MM.1S (cell line): ENCODE results near the gene PCDHGA7.
"Not testable (repeated sequence)": the region's sequence is repeated elsewhere in the genome, so short reads cannot be mapped to it uniquely, and the experiment has no call there.

ENCODE experiments used
- DNase-seq: peaks from one replicate; pipeline ENCODE4 v3.0.0-alpha.2; 2015
- H2AFZ ChIP-seq: fragments of 300-600 bp; sonication (generic); 2 replicates; pipeline ENCODE4 v1.6.0; 2016; ENCODE audit warnings: antibody characterized with exemption, low read length
- H3F3A ChIP-seq: fragments of 300-600 bp; sonication (generic); 2 replicates; pipeline ENCODE4 v1.6.1; 2016; ENCODE audit warnings: mild to moderate bottlenecking, antibody characterized with exemption, low read length, moderate library complexity, mixed read lengths; ENCODE audit not compliant: insufficient read depth
- H3K27ac ChIP-seq: fragments of 300-600 bp; sonication (generic); 2 replicates; pipeline ENCODE4 v1.5.1; 2016; ENCODE audit warnings: mild to moderate bottlenecking, low read length
- H3K27me3 ChIP-seq: fragments of 300-600 bp; sonication (generic); replicated peaks from 2 replicates; pipeline ENCODE4 v1.6.0; 2016; ENCODE audit warnings: low read length; ENCODE audit not compliant: insufficient read depth
- H3K36me3 ChIP-seq: fragments of 300-600 bp; sonication (generic); replicated peaks from 2 replicates; pipeline ENCODE4 v1.6.1; 2016; ENCODE audit warnings: mild to moderate bottlenecking, low read length, mixed read lengths; ENCODE audit not compliant: insufficient read depth
- H3K4me1 ChIP-seq: fragments of 300-600 bp; sonication (generic); 2 replicates; pipeline ENCODE4 v1.6.1; 2016; ENCODE audit warnings: low read length, mixed read lengths
- H3K4me2 ChIP-seq: fragments of 300-600 bp; sonication (generic); 2 replicates; pipeline ENCODE4 v1.6.0; 2016; ENCODE audit warnings: low read depth, low read length
- H3K4me3 ChIP-seq: fragments of 300-600 bp; sonication (generic); 2 replicates; pipeline ENCODE4 v1.5.1; 2016; ENCODE audit warnings: low read length, mixed read lengths
- H3K79me2 ChIP-seq: fragments of 300-600 bp; sonication (generic); 2 replicates; pipeline ENCODE4 v1.6.1; 2016; ENCODE audit warnings: mixed run types, low read length, mixed read lengths
- H3K9ac ChIP-seq: fragments of 300-600 bp; sonication (generic); 2 replicates; pipeline ENCODE4 v1.6.1; 2016; ENCODE audit warnings: low read length, mixed read lengths
- H3K9me2 ChIP-seq: fragments of 300-600 bp; sonication (generic); replicated peaks from 2 replicates; pipeline ENCODE4 v1.6.1; 2016; ENCODE audit warnings: mild to moderate bottlenecking, low read length, mixed read lengths; ENCODE audit not compliant: insufficient read depth
- H3K9me3 ChIP-seq: fragments of 300-600 bp; sonication (generic); replicated peaks from 2 replicates; pipeline ENCODE4 v1.6.1; 2016; ENCODE audit warnings: mild to moderate bottlenecking, low read length, mixed read lengths; ENCODE audit not compliant: insufficient read depth
- H4K20me1 ChIP-seq: fragments of 300-600 bp; sonication (generic); 2 replicates; pipeline ENCODE4 v1.6.1; 2016; ENCODE audit warnings: mild to moderate bottlenecking, low read length, moderate library complexity, mixed read lengths; ENCODE audit not compliant: insufficient read depth
- CTCF ChIP-seq: fragments of 300-600 bp; sonication (generic); IDR thresholded peaks from 2 replicates; pipeline ENCODE4 v1.5.1; 2016; ENCODE audit warnings: antibody characterized with exemption, low read length, mixed read lengths
- EZH2 ChIP-seq: fragments of 300-600 bp; sonication (generic); optimal IDR thresholded peaks from 2 replicates; pipeline ENCODE3; 2017; ENCODE audit warnings: low read depth, mild to moderate bottlenecking, antibody characterized with exemption, low read length, mixed read lengths
- EZH2phosphoT487 ChIP-seq: fragments of 300-600 bp; sonication (generic); IDR thresholded peaks from 2 replicates; pipeline ENCODE4 v1.6.1; 2018; ENCODE audit warnings: antibody characterized with exemption, low read length

Gene PCDHGA7

DNA sequence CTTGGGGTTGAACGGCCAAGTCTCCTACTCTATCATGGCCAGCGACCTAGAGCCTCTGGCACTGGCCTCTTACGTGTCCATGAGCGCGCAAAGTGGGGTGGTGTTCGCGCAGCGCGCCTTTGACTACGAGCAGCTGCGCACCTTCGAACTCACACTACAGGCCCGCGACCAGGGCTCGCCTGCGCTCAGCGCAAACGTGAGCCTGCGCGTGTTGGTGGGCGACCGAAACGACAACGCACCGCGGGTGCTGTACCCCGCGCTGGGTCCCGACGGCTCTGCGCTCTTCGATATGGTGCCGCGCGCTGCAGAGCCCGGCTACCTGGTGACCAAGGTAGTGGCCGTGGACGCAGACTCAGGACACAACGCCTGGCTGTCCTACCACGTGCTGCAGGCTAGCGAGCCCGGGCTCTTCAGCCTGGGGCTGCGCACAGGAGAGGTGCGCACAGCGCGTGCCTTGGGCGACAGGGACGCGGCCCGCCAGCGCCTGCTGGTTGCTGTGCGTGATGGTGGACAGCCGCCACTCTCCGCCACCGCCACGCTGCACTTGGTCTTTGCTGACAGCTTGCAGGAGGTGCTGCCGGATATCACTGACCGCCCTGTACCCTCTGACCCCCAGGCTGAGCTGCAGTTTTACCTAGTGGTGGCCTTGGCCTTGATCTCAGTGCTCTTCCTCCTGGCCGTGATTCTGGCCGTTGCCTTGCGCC, 17.2 kb downstream of the PCDHGA7 start:
- H3K4me3 ChIP-seq, result no peak overlapping the region
- H3K9me3 ChIP-seq, result no peaks in the 10 kb centered on the region

DNA sequence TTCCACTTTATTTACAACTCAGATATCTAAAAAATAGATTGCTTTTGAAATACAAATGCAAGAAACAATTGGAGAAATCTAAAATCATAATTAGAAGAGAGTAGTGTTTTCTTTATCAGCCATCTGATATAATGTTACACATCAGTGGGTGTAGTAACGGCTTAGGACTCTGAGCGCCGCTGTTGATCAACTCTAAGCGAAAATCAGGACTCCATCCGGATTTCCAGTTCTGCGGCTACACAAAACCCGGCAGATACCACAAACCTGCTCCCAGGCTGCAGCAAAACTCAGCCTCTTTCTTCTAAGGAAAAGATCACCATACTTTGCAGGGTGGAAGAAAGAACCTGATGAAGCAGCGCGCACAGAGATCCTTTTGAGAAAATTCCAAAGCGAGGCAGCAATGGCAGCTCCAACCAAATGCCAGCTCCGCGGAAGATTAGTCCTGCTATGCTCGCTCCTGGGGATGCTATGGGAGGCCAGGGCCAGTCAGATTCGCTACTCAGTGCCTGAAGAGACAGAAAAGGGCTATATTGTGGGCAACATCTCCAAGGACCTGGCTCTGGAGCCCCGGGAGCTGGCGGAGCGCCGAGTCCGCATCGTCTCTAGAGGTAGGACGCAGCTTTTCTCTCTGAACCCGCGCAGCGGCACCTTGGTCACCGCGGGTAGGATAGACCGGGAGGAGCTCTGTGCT, 20.2 kb downstream of the PCDHGA7 start, which contains the start of gene PCDHGA9:
Gene PCDHGA9, plus strand, starts transcription at position 226 of the 691 bp plus-strand sequence. Its CDS starts 175 bp downstream, at position 401.
- no peak within 1 kb of the TSS for H3K4me2 ChIP-seq

More for the DNA sequence above, 17.2 kb downstream of the PCDHGA7 start:
- H3F3A ChIP-seq, result no peaks in the 10 kb centered on the region
- TF ChIP-seq EZH2phosphoT487 (no peak), EZH2 (no peak), CTCF (no peak)
- peaks cover 11% of the 10 kb centered on the region; the same call in 1 of the 2 replicates for H3K27me3 ChIP-seq
- no peak overlapping the region for H3K4me2 ChIP-seq
- no peaks in the 10 kb centered on the region for H4K20me1 ChIP-seq
- no peaks in the 10 kb centered on the region for H3K9me2 ChIP-seq
- H2AFZ ChIP-seq, result no peak overlapping the region
- no peaks in the 10 kb centered on the region for H3K4me1 ChIP-seq
- H3K79me2 ChIP-seq, result no peaks in the 10 kb centered on the region
- H3K9ac ChIP-seq, result no peak overlapping the region
- H3K36me3 ChIP-seq, result no peaks in the 10 kb centered on the region
- no peak for DNase-seq
- H3K27ac ChIP-seq, result no peak overlapping the region

GRCh38 chr5:141403387-141403786, 20.8 kb downstream of the PCDHGA7 start:
- Histone ChIP-seq H2AFZ (no peak overlapping the region), H3K9ac (no peak overlapping the region), H3K4me2 (no peak overlapping the region), H3K4me1 (no peaks in the 10 kb centered on the region), H3K9me2 (no peaks in the 10 kb centered on the region), H3K27me3 (peaks cover 11% of the 10 kb centered on the region; the same call in 1 of the 2 replicates), H4K20me1 (no peaks in the 10 kb centered on the region), H3K9me3 (no peaks in the 10 kb centered on the region), H3K4me3 (no peak overlapping the region), H3K27ac (no peak overlapping the region), H3K79me2 (no peaks in the 10 kb centered on the region), H3K36me3 (no peaks in the 10 kb centered on the region; the same call in 1 of the 2 replicates), H3F3A (no peaks in the 10 kb centered on the region)
- TF ChIP-seq EZH2 (no peak), CTCF (no peak), EZH2phosphoT487 (no peak)
- no peak for DNase-seq

More for the DNA sequence above, 20.2 kb downstream of the PCDHGA7 start, which contains the start of gene PCDHGA9:
- Histone ChIP-seq H3K36me3 (no peaks in the 10 kb centered on the region; the same call in 1 of the 2 replicates), H3K4me3 (no peak within 1 kb of the TSS), H3K27ac (no peak within 1 kb of the TSS), H3K79me2 (no peaks in the 10 kb centered on the region), H2AFZ (0 out of 2 replicates have a peak within 1 kb of the TSS, but pooled peaks have one; percentile 21), H3F3A (no peaks in the 10 kb centered on the region), H3K9ac (no peak within 1 kb of the TSS), H3K9me2 (no peaks in the 10 kb centered on the region), H4K20me1 (no peaks in the 10 kb centered on the region), H3K27me3 (peaks cover 11% of the 10 kb centered on the region; the same call in 1 of the 2 replicates), H3K9me3 (no peaks in the 10 kb centered on the region), H3K4me1 (no peaks in the 10 kb centered on the region)
- peak; percentile 23 for DNase-seq
- TF ChIP-seq EZH2phosphoT487, result no peak
- TF ChIP-seq CTCF, result peak; percentile 45
- TF ChIP-seq EZH2, result no peak

GRCh38 chr5:141407790-141408505, 25.4 kb downstream of the PCDHGA7 start, which contains the start of gene PCDHGB6:
Gene PCDHGB6 (plus strand): TSS chr5:141408021. CDS start chr5:141408203, 182 bp downstream.
- H3K4me3 ChIP-seq, H3K9me2 ChIP-seq, H3K36me3 ChIP-seq, H3K4me2 ChIP-seq, H3K9ac ChIP-seq, H4K20me1 ChIP-seq, H3K27me3 ChIP-seq, DNase-seq, H3K9me3 ChIP-seq, H3K79me2 ChIP-seq, H3F3A ChIP-seq, H3K27ac ChIP-seq, H2AFZ ChIP-seq, H3K4me1 ChIP-seq: not testable (repeated sequence)
